Mucosa of rectum (tissue), 2 donors: ENCODE measurements around the gene MARCHF3.
"Not testable (repeated sequence)": the region's sequence is repeated elsewhere in the genome, so short reads cannot be mapped to it uniquely, and the experiment has no call there.

Experiments
- H3K27ac ChIP-seq, 2 donors: one replicate each; pipeline ENCODE4 v1.7.0; 2013; ENCODE audit warnings: inconsistent platforms in 2 of 2, low read depth in 2 of 2, low read length in 2 of 2
- H3K27me3 ChIP-seq, 2 donors: one replicate each; pipeline ENCODE4 v1.7.0; 2013; ENCODE audit warnings: low read length in 2 of 2; ENCODE audit not compliant: control insufficient read depth in 2 of 2, insufficient read depth in 2 of 2
- H3K36me3 ChIP-seq, 2 donors: one replicate each; pipeline ENCODE4 v1.7.0; 2013; ENCODE audit warnings: low read length in 2 of 2; ENCODE audit not compliant: control insufficient read depth in 2 of 2, insufficient read depth in 2 of 2
- H3K4me1 ChIP-seq, 2 donors: one replicate each; pipeline ENCODE4 v1.7.0; 2013; ENCODE audit warnings: low read length in 2 of 2, mild to moderate bottlenecking in 1 of 2; ENCODE audit not compliant: control insufficient read depth in 2 of 2, insufficient read depth in 2 of 2
- H3K4me3 ChIP-seq, 2 donors: one replicate each; pipeline ENCODE4 v1.7.0; 2013; ENCODE audit warnings: low read length in 2 of 2
- H3K9ac ChIP-seq, 2 donors: one replicate each; pipeline ENCODE4 v1.7.0; 2013; ENCODE audit warnings: low read length in 2 of 2, low read depth in 1 of 2, mild to moderate bottlenecking in 1 of 2
- H3K9me3 ChIP-seq, 2 donors: one replicate each; pipeline ENCODE4 v1.7.0; 2013; ENCODE audit warnings: low read length in 2 of 2; ENCODE audit not compliant: control insufficient read depth in 2 of 2
- donor health status: healthy.
- donor health status: Normal muscosa, but diverticular disease.

The MARCHF3 gene

GRCh38 chr5:126942908-126943307 is 87.5 kb downstream of the MARCHF3 start:
- not testable (repeated sequence) for H3K9ac ChIP-seq, H3K9me3 ChIP-seq, H3K4me1 ChIP-seq, H3K27me3 ChIP-seq, H3K36me3 ChIP-seq, H3K4me3 ChIP-seq, H3K27ac ChIP-seq

DNA sequence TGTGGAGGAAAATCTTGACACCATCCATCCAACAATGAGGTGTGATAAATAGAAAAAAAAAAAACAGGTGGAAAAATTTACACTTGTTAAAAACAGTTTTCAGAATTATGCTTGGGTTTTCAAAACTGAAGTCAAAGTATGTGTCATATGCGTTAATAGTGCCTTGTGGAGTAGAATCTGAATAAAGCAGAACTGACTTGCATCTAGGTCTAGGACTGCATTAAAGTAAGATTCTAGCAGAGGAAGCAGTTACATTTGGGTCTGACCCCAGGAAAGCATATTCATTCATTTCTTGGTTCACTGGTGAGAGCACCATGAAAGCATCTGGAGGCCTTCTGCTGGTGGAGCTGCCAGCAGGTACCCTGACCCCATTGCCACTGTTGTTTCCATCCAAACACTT is 89.0 kb downstream of the MARCHF3 start:
- no peaks in the 10 kb centered on the region for H3K27me3 ChIP-seq
- H3K4me3 ChIP-seq: no peak overlapping the region
- no peak overlapping the region for H3K9ac ChIP-seq
- no peaks in the 10 kb centered on the region for H3K4me1 ChIP-seq
- H3K9me3 ChIP-seq: no peaks in the 10 kb centered on the region
- H3K36me3 ChIP-seq: no peaks in the 10 kb centered on the region
- H3K27ac ChIP-seq: no peak overlapping the region

- peaks cover 0 to 2% of the 10 kb centered on the region in 2 donors for H3K4me1 ChIP-seq
- no peak overlapping the region for H3K4me3 ChIP-seq
- H3K27me3 ChIP-seq: no peaks in the 10 kb centered on the region
- no peaks in the 10 kb centered on the region for H3K9me3 ChIP-seq
- no peak overlapping the region for H3K27ac ChIP-seq
- no peak overlapping the region for H3K9ac ChIP-seq
- no peaks in the 10 kb centered on the region for H3K36me3 ChIP-seq
These were observed 90.5 kb downstream of the MARCHF3 start for GRCh38 chr5:126939887-126940286.

DNA sequence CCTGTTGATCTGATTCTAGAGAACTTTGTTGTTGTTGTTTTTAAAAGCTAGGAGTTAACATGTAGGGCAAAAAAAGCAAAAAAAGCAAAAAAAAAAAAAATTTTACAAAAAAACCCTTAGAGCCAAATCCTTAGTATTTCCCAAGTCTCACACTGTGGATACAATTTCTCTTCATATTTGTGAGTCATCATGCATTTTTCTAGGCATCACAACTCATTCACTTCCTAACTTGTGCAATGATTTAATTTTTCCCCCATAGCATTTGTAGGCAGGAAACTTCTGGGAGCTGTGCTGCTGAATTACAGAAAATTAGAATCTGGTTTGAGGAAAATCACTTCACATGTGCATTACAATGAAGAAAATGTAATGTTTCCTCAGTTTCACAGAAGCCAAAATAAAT is 91.9 kb downstream of the MARCHF3 start:
- Histone ChIP-seq H3K9me3 (no peaks in the 10 kb centered on the region), H3K27ac (no peak overlapping the region), H3K9ac (no peak overlapping the region), H3K36me3 (no peaks in the 10 kb centered on the region), H3K4me3 (no peak overlapping the region), H3K27me3 (no peaks in the 10 kb centered on the region), H3K4me1 (peaks cover 0 to 2% of the 10 kb centered on the region in 2 donors)

DNA sequence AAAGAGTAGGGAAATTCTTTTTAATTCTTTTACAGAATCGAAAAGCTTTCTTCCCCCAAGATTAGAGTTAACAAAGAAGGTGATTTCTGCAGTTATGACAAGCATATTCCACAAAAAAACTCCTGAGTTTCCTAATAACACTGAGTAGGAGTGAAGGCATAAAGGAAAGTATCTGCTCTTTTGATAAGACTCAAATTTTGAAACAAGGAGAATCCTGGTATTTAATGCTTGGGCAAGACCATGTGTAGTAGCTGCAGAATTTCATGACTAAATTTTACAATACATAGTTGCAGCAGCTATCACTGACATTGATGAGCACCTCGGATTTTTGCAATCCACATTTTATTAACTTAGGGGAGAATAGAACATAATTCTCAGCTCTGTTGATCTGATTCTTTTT is 92.6 kb downstream of the MARCHF3 start:
- Histone ChIP-seq H3K36me3 (no peaks in the 10 kb centered on the region), H3K4me1 (peaks cover 0 to 2% of the 10 kb centered on the region in 2 donors), H3K9ac (no peak overlapping the region), H3K27ac (no peak overlapping the region), H3K4me3 (no peak overlapping the region), H3K9me3 (peaks cover 0 to 2% of the 10 kb centered on the region in 2 donors), H3K27me3 (no peaks in the 10 kb centered on the region)

DNA sequence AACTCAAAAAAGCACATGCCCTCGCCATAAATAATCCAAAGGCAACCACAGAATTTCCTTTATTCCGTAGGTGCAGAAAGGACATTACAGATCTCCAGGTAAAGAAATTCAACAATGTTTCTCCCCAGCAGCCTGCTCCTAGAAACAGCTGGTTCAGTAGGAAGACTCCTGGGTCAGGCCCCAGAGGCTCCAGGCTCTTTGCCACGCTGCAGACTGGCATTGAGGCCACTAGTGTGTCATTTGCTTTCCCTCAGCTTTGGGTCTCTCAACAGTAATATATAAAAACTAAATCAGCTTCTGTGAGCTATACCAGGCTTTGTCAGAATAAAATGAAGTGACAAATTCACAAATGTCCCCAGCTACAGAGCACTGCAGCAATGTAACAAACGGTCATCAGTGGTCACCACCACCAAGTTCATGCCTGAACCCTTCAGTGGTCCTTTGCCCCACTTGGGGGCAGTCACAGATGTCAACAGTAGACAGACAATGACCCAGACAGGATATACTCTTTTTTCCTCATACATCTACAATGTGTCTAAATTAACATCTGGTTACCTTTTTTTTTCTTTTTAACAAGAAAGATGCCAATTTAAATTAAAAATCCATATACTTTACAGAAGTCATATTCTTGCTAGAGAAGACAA is 93.5 kb downstream of the MARCHF3 start:
- no peak overlapping the region for H3K4me3 ChIP-seq

DNA sequence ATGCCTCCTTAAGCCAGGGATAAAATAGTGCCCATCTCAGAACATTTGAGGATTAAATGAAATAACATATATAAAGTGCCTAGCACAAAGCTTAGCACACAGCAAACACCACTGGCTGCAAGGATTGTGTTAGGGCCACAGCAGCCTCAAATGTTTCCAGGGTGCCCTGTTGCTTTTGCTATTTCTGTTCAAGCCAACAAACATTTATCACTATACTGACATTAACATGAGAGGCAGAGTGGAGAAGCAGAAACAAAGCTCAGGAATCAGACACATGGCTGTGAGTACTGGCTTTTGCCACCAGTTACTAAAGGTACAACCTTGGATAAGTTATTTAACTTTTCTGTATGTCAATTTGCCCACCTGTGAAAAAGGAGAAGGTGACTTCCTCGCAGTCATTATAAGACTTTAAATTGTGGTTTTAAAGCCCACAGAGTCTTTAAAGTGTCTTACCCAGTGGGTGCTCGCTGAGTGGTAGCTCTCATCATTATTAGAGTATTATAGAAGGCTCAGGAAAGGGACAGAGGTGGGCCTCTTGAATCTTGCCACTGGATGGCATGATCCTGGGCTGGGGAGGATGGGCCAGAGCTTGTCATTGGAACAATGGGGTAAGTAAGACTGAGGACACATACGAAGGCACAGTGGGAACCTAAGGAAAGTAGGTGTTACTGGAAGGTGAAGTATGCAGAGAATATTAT is 98.2 kb downstream of the MARCHF3 start:
- Histone ChIP-seq H3K36me3 (no peaks in the 10 kb centered on the region), H3K9ac (no peak overlapping the region), H3K27ac (no peak overlapping the region), H3K9me3 (peaks cover 0 to 2% of the 10 kb centered on the region in 2 donors), H3K27me3 (no peaks in the 10 kb centered on the region), H3K4me3 (no peak overlapping the region), H3K4me1 (peaks cover 0 to 2% of the 10 kb centered on the region in 2 donors)

More for the DNA sequence above, 93.5 kb downstream of the MARCHF3 start:
- H3K27ac ChIP-seq: no peak overlapping the region
- no peak overlapping the region for H3K9ac ChIP-seq
- no peaks in the 10 kb centered on the region for H3K27me3 ChIP-seq
- H3K4me1 ChIP-seq: peaks cover 0 to 2% of the 10 kb centered on the region in 2 donors
- H3K9me3 ChIP-seq: peaks cover 0 to 2% of the 10 kb centered on the region in 2 donors
- H3K36me3 ChIP-seq: no peaks in the 10 kb centered on the region

- Histone ChIP-seq H3K27me3 (no peaks in the 10 kb centered on the region), H3K9ac (no peak overlapping the region), H3K27ac (no peak overlapping the region), H3K36me3 (no peaks in the 10 kb centered on the region), H3K4me3 (no peak overlapping the region), H3K4me1 (no peaks in the 10 kb centered on the region), H3K9me3 (no peaks in the 10 kb centered on the region)
These were observed 102.3 kb downstream of the MARCHF3 start for GRCh38 chr5:126928041-126928440.

DNA sequence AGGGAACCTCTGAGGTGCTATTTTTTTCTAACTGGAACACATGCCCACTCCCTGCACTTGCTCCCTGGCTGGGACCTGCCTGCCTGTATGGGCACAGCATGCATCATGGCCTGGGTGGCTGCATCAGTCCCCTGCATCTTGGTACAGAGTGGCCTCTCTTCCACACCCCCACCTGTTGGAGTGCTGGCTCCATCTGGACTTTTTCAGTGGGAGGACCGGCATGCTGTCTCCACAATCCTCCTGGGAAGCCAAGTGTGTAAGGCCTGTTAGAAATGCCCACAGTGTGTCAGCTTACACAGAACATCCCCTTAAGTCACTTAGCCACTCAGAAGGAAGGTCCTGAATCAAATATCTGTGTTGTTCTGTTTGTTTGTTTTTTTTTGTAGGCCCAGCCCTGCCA is 102.9 kb downstream of the MARCHF3 start:
- H3K4me1 ChIP-seq: no peaks in the 10 kb centered on the region
- no peaks in the 10 kb centered on the region for H3K9me3 ChIP-seq

DNA sequence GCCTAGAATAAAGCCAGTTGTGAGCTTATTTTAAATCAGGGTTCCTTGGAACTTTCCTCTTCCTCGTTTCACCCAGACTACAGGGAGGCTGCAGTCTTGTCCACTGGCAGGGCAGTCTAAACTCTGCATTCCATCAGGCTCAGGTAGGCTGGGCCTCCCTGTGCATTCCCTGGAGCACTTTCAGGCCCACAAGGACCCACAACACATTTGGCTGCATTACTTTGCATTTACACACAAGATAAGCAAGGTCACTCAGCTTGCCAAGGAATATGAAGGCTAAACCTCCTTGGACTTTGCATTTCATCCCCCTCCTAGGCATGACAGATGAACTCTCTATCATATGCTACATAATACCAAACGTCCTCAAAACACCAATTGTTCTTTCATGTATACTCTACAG is 104.2 kb downstream of the MARCHF3 start:
- no peak overlapping the region for H3K27ac ChIP-seq
- H3K4me3 ChIP-seq: no peak overlapping the region
- no peaks in the 10 kb centered on the region for H3K9me3 ChIP-seq
- H3K9ac ChIP-seq: no peak overlapping the region
- H3K4me1 ChIP-seq: no peaks in the 10 kb centered on the region
- no peaks in the 10 kb centered on the region for H3K27me3 ChIP-seq
- no peaks in the 10 kb centered on the region for H3K36me3 ChIP-seq

More for the DNA sequence above, 102.9 kb downstream of the MARCHF3 start:
- no peak overlapping the region for H3K27ac ChIP-seq
- no peaks in the 10 kb centered on the region for H3K27me3 ChIP-seq
- H3K9ac ChIP-seq: no peak overlapping the region
- H3K4me3 ChIP-seq: no peak overlapping the region
- no peaks in the 10 kb centered on the region for H3K36me3 ChIP-seq
